K562 (cell line): Measurements from ENCODE around the gene ANKLE2.

ENCODE experiments used
- CTCF ChIP-seq, 3 experiments: IDR thresholded peaks in 2 of 3; conservative IDR thresholded peaks in 1 of 3; 2 replicates each; pipeline ENCODE4 v1.5.1; 2011 to 2012; ENCODE audit warnings: low read length in 3 of 3, mild to moderate bottlenecking in 3 of 3, control low read depth in 2 of 3, improper control_type of control experiment in 1 of 3, inconsistent platforms in 1 of 3, low read depth in 1 of 3, mixed read lengths in 1 of 3, moderate library complexity in 1 of 3; ENCODE audit not compliant: insufficient read depth in 2 of 3
- ELF1 ChIP-seq: fragments of 200-800 bp; sonication (Bioruptor generic); IDR thresholded peaks from 2 replicates; pipeline ENCODE4 v1.6.1; 2016; ENCODE audit warnings: missing genetic modification characterization, missing compliant biosample characterization
- EZH2 ChIP-seq: IDR thresholded peaks from 2 replicates; pipeline ENCODE4 v1.6.1; 2012; ENCODE audit warnings: low read depth, mild to moderate bottlenecking, inconsistent platforms, low read length, borderline replicate concordance
- MYC ChIP-seq, 2 experiments: fragments of 250-450 bp in 1 of 2; sonication (Bioruptor Pico) in 1 of 2; IDR thresholded peaks; 2 replicates each; pipeline versions ENCODE4 v1.5.1 to v1.6.1; 2012 to 2021; ENCODE audit warnings: low read depth in 2 of 2, borderline replicate concordance in 1 of 2, improper control_type of control experiment in 1 of 2, low read length in 1 of 2, mild to moderate bottlenecking in 1 of 2, moderate library complexity in 1 of 2
- NR4A1 ChIP-seq, 2 experiments: fragments of 250-450 bp in 1 of 2; fragments of 450-650 bp in 1 of 2; sonication (Bioruptor Pico) in 1 of 2; IDR thresholded peaks; 2 replicates each; pipeline versions ENCODE4 v1.4.0 to v1.6.1; 2016 to 2020; ENCODE audit warnings: mild to moderate bottlenecking in 2 of 2, missing compliant biosample characterization in 1 of 2, missing genetic modification characterization in 1 of 2, moderate library complexity in 1 of 2
- SIN3A ChIP-seq, 2 experiments: fragments of 150-350 bp in 1 of 2; IDR thresholded peaks; 2 replicates each; pipeline ENCODE4 v1.6.1; 2011 to 2016; ENCODE audit warnings: borderline replicate concordance in 2 of 2, low read depth in 2 of 2, low read length in 2 of 2, mild to moderate bottlenecking in 2 of 2, moderate library complexity in 2 of 2; ENCODE audit not compliant: control insufficient read depth in 1 of 2
- SMARCB1 ChIP-seq: IDR thresholded peaks from 2 replicates; pipeline ENCODE4 v1.6.1; 2011; ENCODE audit warnings: improper control_type of control experiment, low read depth; ENCODE audit not compliant: insufficient read length
- ZNF592 ChIP-seq: fragments of 450-650 bp; IDR thresholded peaks from 2 replicates; pipeline ENCODE4 v1.6.1; 2017; ENCODE audit warnings: antibody characterized with exemption, mild to moderate bottlenecking

- TF ChIP-seq ZNF592 (no peak), CTCF (IDR thresholded peaks at IDR 0.05 in 2 of 3, conservative IDR thresholded peaks at IDR 0.05 in 1 of 3; ENCODE audit: insufficient read depth in 2 of 3, low read depth in 1 of 3, low read length in 3 of 3) (no peak), SMARCB1 (no peak), SIN3A (IDR thresholded peaks at IDR 0.05; ENCODE audit: borderline replicate concordance in 2 of 2, control insufficient read depth in 1 of 2, low read depth in 2 of 2, low read length in 2 of 2) (no peak), MYC (IDR thresholded peaks at IDR 0.05; ENCODE audit: low read depth, low read length) (no peak), MYC (CRISPR knock-in tag; IDR thresholded peaks at IDR 0.05; ENCODE audit: borderline replicate concordance, low read depth) (no peak), NR4A1 (CRISPR knock-in tag; IDR thresholded peaks at IDR 0.05) (no peak), NR4A1 (tag; IDR thresholded peaks at IDR 0.05) (no peak), EZH2 (no peak), ELF1 (no peak)
Measured at GRCh38 chr12:132685400-132685799, 76.2 kb downstream of the ANKLE2 start.
